Activated CD4-positive, alpha-beta T cell treated with anti-CD3 and anti-CD28 coated beads, Interleukin-2, amount 50 U/mL, for 1 hour (primary cell): ENCODE results near the gene EPB41L2.

Experiments used
- DNase-seq: peaks from one replicate; pipeline ENCODE4 v3.0.0-alpha.2; 2020

Gene EPB41L2

DNA sequence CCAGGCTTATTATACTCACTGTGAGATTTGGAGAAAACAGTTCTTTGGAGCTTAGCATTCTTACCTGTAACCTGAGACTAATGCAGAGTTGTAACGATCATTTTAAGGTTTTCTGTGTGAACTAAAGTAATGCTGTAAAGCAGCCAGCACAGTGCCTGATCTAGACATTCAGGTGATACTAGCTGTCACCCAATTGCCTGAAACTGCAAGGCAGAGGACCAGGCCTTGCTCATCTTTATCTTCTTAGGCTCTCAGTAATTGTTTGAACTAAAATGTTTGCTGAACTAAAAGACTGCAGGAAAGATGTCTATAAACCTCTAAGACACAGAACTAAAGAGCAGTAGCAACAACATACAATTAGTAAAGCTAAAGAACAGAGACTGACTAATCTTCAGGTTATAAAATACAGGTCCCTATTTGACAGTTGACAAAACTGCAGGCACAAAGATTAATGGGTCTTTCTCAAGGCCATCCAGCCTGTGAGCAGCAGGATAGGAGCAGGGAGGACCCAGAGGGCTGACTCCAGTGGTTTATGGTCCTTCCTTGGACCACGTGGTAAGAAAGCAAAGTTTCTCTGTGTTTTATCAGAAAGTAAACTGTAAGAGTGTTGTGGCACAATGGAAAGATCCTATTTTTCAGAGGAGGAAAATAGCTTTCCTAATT is 204.4 kb downstream of the EPB41L2 start:
- DNase-seq: no peak

DNA sequence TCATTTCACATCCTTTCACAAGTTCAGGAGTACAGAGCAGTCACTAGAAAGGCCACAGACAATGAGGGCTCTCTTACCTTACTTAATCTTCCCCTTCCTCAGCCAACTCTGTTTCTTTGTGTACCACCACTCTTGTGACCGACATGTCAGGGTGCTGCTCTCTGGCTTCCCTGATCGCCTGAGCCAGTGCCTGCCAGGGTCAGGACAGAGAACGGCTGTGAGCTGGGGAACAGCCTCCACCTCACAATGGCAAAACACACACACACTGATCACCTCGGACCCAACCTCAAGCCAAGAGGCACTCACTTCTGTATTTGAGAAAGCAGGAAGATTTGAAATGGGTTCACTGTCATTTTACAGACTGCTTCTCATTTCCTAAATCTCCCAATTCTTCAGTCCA is 205.0 kb downstream of the EPB41L2 start:
- no peak for DNase-seq

DNA sequence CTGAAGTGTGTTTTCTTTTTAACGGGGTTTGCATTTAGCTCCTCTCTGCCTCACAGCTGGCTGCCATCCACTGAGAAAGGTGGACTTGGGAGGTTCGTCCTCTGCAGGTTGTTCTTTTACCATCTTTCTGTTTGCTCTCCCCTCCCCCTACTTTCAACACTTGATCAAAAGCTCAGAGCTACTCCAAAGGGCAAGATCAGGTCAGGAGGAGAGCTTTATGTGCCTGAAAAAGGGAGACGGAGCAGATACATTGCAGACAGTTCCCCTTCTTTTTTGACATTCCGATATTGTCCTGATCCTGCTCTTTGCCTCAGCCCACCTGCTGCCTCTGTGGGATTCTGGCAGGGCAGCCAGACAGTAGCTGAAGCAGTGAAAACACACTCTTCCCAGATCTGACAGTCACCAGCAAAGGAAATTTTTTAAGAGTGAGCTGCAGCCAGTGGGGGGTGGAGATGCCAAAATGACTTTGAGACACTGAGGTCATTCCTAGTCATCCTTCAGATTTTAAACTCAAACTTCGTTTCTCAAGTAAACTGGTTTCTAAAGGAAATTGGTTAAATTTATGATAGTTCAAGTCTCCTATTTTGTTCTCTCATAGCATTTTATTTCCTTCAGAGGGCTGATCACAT is 209.4 kb downstream of the EPB41L2 start:
- DNase-seq: no peak

DNA sequence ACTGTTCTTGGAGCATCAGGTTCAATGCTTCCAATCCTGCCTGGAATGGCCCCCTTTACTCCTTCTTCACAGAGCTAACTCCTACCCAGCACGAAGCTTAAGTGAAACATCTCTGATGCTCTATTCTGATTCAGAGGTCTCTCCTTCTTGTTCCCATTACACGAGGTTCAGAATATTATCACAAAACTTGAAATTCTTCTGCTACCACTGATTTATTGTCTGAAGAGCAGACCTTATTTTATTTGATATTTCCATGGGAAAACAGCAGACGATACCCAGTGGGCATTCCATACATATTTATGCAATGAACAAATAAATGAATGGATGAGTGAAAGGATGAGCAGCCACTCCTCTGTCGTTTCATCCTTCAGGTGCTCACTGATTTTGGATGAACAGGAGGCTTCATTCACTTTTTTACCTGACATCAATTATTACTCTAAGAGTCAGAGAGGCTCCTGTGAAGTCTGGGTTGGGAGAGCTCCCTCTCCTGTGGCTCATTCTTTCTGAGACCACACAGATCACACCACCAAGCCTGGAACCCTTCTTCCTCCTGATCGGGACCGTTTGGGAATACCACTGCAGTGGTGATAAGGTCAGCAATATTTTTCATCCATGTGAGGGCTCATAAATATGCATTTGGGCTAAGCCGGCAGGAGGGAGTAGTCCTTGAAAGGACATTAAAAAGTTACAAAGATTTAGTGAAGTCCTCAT is 210.0 kb downstream of the EPB41L2 start:
- DNase-seq: no peak

DNA sequence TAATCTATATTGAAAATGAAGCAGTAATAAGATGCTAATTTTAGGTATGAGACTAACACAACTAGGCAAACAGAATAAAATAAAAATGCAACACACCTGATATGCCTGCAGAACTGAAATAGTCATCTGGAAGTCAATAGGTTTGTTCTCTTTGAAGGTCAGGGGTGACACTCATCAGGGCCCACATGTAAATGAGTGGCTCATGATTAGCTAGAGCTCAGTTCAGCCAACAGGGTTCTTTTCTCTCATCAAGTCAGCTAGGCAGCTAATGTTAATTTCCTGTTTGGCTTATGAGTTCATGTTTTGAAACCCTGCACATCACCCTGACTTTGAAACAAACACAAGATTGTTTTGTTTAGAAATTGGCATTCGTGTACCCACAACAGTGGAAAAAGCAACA is 212.0 kb downstream of the EPB41L2 start:
- DNase-seq: no peak

DNA sequence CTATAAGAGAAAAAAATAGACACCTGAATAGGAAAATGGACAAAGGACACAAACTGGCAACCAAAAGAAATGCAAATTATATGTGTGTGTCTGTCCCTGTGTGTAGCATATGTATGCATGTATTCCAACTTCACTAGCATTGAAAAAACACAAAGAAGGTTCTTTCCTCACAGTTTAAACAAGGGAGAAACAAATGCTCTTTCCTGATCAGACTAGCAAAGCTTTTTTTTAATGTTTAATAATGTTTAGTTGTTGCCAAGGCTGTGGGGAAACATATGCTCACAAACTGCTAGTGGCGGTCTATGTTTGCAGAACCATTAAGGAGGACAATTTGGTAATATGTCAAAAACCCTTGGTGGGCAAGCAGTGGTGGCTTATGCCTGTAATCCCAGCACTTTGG is 213.5 kb downstream of the EPB41L2 start:
- no peak for DNase-seq

DNA sequence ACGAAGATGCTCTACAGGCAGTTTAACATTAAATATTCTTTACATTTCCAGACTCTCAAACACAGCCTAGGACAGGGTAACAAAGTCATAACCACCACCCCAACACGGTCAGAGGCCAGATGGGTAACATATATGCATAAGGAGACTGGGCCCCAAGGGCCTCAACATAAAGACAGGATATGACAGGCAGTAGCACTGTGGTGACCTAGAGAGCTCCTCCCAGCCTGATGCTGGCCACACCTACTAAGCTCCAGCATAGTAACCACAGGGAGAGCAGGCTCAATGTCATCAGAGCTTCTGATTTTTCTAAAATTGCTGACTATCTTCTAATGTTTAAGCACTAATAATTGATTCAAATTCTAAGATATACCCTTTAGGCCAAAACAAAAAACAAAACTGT is 214.1 kb downstream of the EPB41L2 start:
- no peak for DNase-seq

DNA sequence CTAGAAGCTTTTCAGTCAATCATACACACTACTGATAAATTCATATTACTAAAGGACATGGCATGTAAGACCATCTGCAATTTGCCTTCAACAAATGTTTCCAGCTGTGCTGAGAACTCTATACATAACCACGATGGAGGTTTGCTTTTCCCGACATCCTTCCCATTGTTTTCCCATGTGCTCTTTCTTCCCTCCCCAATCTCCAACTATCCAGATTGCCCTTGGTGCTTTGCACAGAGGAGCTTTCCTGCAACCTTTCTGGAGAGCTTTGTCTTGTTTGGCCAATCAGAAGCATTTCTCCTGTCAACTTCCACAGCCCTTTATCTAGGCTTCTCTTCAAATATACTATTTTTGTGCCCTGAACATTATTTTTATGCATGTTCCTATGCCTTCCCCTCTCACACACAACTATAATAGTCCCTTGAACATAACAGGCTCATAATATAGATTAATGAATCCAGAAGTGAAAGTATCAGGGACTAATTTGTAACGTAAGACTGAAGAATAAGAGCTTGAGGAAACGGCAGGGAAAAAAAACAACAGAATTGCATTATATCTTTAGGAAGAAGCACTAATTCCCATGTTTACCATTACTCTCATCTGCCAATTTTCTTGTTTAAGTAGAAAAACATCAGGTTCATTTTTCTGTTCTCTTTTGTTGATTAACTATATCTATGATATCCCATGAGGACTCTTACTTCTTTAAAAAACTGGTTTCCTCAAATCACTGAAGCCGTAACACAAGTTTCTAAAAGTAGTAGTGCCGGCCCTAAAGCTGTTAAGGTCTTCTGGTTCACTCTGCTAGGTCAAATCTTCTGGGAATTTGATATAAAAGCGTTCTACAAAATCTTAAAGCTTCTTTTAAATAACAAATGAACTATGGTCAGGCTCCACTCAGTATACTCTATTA is 215.8 kb downstream of the EPB41L2 start:
- DNase-seq: no peak

DNA sequence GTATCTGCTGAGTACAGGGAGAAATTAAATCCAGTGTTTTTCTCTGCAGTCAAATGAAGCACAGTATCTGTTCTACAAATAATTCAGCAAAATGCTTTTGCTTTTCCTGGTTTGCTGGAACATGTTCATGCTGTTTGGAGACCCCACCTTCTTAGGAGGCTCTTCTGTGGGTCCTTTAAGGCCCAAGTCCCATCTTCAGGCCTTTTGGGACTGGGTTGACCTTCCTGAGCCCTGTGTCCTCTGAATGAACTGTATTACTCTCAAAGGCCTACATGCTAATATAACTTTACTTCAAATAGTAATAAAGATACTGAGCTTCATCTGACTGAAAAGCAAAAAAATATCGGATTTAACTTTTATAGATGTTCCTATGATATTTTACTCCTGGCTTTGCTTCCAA is 216.5 kb downstream of the EPB41L2 start:
- DNase-seq: no peak

DNA sequence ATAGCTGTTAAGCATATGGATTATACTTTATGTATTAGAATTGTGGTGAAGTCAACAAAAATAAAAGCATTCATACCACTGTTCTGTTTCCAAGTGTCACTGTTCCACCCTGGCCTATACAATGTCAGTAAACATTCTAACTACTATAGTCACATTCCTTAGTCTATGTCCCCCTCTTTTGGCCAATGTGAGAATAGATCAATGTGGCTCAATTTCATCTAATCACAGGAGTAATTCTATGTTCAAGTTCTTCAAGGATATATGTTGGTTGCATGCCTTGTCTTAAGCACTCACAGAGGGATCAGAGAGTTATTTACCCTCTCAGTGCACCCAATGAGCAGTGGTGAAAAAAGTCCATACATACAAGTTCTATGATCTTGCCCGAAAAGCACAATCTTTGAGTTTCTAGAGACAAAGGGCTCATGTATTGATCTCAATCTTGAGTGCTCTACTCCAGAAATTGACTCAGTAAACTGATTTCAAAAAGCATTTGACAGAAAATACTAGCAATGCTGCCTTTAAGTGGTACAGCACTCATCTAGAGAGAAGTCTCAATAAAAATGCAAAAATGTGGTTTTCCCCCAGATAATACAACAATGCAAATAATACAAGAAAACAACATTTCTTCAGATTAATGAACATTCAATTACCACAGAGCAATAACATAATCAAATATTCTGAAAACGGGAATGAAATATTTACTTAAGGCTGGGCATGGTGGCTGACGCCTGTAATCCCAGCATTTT is 219.3 kb downstream of the EPB41L2 start:
- no peak for DNase-seq

DNA sequence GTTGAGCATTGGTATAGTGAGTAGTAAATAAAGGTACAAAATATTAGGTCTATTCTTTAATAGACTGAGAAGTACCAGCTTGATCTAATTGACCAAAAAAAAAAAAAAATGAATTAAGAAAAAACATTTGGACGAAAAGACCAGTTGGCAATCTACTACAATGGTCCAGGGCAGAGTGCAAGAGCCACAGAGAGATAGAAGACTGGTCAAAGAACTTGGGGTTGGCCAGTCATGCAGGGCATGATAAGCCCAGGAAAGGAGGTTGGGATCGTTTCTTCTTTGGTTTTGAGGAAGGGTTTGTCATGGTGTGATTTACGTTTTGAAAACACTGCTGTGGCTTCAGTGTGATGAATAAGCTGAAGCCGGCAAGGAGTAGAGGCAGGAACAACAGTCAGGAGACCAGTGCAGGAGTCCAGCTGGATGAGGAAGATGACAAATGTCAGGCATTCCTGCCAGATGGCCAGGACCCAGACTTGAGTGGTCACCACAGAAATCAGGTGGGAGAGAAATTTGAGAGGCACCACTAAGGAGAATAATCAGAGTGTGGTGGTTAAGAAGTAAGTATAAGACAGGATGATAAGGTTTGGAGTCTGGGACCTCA is 221.8 kb downstream of the EPB41L2 start:
- no peak for DNase-seq

DNA sequence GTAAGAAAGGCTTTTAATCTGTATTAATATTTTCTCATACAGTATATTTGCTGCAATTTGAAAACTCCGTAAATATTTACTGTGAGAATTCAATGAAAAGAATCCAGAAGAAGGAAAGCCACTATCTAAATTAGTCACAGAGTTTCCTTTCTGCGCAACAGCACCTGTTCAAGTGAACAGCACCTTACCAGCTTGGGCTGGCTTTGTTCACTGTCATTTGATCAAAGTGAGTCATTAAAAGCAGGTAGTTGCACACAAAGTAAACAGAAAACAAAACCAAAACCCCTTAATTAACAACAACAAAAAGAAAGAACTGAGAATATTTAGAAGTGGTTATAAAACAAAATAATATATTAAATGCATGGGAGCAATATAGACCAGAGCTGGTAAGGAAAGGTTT is 223.0 kb downstream of the EPB41L2 start:
- DNase-seq: no peak

DNA sequence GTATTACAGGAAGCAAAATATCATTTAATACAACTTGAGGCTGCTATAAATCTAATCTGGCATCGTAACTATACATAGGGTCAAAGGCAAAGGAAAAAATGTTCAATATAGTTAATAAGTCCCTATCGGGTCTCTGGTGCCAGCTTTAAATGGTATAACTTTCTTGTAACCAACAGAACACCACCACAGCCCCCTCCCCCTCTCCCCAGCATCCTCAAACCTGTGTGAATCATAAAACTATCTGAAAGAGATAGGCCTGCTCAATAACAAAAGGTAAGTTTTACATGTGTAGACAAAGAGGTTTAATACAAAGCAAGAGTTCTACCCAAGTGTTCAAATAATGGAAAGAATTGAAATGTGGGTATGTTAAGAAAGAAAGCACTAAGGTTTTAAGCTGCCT is 223.7 kb downstream of the EPB41L2 start:
- DNase-seq: no peak

DNA sequence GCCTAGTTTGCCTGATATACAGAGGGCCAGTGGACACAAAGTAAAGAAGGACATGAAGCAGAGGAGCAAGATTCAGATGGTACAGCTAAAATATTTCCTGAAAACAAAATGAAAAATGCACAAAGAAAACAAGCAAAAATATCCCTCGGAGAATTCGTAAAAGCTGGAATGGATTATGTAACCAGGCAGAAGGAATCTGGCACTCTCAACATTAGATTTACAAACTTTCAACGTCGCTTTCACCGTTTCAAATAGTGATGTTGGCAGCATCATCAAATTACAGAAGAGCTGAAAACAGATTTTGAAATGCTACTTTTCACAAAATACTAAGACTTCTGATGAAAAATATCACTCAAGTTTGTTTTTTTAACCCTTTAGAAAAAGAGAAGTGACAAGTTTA is 224.1 kb downstream of the EPB41L2 start:
- no peak for DNase-seq

DNA sequence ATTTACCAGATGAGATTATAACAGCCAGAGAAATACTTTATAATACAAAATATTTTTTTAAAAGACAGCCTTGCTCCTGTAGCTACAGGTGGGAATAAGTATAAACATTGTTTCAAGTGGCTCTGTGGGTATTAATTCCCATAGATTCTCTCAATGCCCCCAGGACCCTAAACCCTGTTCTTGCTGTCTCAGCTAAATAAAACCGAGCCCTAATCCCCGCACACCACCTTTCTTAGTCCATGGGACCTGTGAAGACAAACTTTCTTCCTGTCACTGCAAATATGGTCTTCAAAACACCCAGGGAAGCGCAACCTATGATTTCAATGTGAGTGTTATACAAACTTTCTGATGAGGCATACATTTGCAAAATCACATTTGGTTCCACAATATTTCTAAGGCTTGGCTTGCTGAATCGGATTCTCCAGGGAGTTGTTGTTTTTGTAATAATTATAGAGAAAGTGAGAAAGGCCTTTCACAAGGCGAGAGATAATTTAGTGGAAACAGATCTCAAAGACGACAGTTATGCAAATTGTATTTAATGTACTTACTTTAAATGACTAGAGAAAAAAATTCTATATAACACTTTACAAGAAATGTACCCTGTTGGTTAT is 224.7 kb downstream of the EPB41L2 start:
- no peak for DNase-seq

DNA sequence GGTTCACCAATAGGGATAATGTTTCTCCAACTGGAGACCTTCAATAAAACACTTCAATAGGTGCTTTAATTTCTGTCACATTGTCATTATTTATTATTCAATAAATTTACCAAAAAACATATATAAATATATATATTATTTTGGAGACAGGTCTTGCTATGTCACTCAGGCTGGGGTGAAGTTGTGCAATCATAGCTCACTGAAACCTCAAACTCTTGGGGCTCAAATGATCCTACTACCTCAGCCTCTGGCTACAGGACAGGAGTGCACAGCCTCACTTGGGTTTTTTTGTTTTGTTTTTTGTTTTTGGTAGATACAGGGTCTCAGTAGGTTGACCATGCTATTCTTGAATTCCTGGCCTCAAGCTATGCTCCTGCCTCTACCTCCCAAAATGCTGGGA is 226.0 kb downstream of the EPB41L2 start:
- no peak for DNase-seq

DNA sequence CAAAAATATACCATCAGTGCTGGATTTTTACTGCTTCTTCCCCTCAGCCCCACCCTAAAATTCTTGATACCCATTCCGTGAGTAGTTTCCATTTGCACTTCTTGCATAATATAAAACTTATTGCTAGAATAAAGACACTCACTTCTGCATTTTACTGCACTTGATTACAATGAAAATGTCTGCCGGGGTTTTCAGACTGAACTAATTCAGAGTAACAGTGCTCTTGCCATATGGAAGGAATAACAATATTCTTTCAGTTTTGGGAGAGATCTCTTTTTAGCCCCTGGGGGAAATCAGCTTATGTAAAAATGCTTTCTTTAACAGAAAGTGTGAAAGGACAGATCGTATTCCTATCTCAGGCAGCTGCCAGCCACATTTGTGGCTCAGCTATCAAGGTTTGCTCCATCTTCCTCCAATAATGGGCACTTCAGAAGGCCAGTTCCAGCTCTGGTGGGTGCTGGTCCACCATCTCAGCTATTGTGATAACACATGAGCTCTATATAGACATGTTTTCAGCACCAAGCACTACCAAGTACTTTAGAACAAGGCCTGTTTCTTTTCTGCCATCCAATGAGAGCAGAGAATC is 226.9 kb downstream of the EPB41L2 start:
- DNase-seq: no peak

DNA sequence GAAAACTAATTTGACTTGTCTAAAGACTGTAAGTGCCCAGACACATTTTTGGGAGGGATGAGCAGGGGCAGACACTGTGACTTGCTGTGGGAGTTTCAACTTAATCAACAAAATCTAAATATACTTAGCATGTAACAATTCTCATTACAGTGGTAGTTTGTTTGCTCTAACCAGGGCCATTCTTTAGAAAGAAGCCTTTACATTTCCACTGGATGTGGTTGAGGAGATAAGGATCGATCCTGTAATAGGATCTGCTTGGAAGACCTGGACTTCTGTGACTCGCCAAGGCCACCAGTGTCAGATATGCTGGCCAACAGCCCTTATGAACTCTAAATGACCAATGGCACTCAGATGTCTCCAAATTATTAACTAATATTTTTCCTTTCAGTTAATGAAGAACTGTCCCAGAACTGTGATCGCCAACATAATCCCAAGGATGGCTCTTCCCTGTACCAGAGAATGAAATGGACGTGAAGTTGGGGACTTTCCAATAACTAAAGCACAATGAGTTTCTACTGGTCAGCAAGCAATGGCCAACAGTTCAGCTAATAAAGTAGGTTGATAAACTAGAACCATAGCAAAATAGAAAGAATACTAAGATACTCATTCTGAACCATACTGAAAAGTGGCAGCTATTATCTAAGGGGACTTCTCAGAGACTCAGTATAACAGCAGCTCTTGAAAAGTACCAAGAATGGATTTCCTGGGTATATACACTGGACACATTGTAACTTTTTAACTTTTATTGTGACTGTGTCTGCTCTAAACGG is 228.4 kb downstream of the EPB41L2 start:
- DNase-seq: no peak

DNA sequence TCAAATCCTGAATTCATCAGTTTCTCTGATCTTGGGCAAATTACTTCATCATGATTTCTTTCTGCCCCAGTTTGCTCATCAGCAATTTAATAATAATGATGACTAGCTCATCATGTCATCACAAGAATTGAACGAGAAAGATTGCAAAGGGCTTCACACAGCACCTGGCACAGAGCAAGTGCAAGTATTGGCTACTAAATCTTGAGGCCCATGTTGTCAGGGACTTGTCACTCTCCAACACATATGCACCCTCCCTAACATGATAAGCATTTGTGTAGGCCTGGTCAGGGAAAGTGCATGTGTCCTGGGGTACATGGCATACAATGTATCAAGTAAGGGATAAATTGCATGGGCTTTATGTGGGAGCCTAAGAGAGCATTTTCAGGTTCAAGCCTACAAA is 229.5 kb downstream of the EPB41L2 start:
- DNase-seq: no peak

DNA sequence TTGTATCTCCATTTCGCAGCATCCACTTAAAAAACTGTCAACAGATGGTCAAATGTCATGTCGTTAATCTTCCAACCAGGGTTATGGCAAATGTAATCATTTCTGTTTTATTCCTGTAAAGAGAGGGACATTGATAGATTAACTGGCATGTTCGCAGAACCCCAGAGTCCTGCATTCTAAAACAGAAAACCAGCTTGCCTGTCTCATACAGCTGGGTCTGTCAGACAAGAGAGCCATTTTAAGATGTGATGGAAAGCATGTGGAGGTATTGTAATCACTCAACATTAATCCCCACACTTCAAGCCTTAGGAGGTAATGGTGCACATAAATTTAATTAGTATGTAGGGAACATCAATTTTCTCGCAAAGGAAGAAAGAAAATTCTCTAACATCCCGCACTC is 231.4 kb downstream of the EPB41L2 start:
- DNase-seq: no peak
